Hindlimb muscle (tissue), 1 donor: ENCODE data around the gene SPRYD3. TPM values are rescaled to one million over a fixed set of nuclear protein-coding genes. Genes with fewer than 3 reads are reported as not detected.

ENCODE experiments used
- polyA plus RNA-seq: library from polyadenylated mRNA; unstranded; fragments of 120-200 nt; gene quantifications from one replicate; pipeline ENCODE4 v1.2.1, GENCODE V29; 2013; ENCODE audit not compliant: insufficient read length

The SPRYD3 gene
- polyA plus RNA-seq, 1 donor = 17.4 TPM

Other genes with a start within 250 kb of the SPRYD3 start
- gene KRT79, start 245.1 kb downstream of the SPRYD3 start, polyA plus RNA-seq = 0.41 TPM
- gene KRT78, start 230.4 kb downstream of the SPRYD3 start, polyA plus RNA-seq = not detected
- gene KRT8, start 174.3 kb downstream of the SPRYD3 start, polyA plus RNA-seq = 2.1 TPM
- 2.7 TPM for gene KRT18, start 130.3 kb downstream of the SPRYD3 start, polyA plus RNA-seq
- 448 TPM for gene EIF4B, start 72.9 kb downstream of the SPRYD3 start, polyA plus RNA-seq
- 124 TPM for gene TNS2, start 29.3 kb downstream of the SPRYD3 start, polyA plus RNA-seq
- gene IGFBP6, start 18.3 kb upstream of the SPRYD3 start, polyA plus RNA-seq = 49.2 TPM
- gene SOAT2, start 24.1 kb upstream of the SPRYD3 start, polyA plus RNA-seq = 0.10 TPM
- 28.3 TPM for gene ZNF740, start 101.3 kb upstream of the SPRYD3 start, polyA plus RNA-seq
- gene CSAD, start 101.5 kb upstream of the SPRYD3 start, polyA plus RNA-seq = 60.7 TPM
- 0.76 TPM for gene ITGB7, start 127.9 kb upstream of the SPRYD3 start, polyA plus RNA-seq
- gene RARG, start 152.8 kb upstream of the SPRYD3 start, polyA plus RNA-seq = 24.8 TPM
- 5.1 TPM for gene ESPL1, start 188.9 kb upstream of the SPRYD3 start, polyA plus RNA-seq
- 416 TPM for gene PFDN5, start 216.2 kb upstream of the SPRYD3 start, polyA plus RNA-seq
- 38.9 TPM for gene MYG1, start 220.3 kb upstream of the SPRYD3 start, polyA plus RNA-seq
- gene AAAS, start 242.2 kb upstream of the SPRYD3 start, polyA plus RNA-seq = 55.9 TPM